ENCODE measurements around the gene MAB21L3. TPM values are rescaled to one million over a fixed set of nuclear protein-coding genes. Genes with fewer than 3 reads are reported as not detected.

The MAB21L3 gene
- total and polyA plus RNA-seq, 8 donors: 0.18 to 0.60 TPM; not detected in 6

- 36 to 50% (median 37%) methylated on average over 11 of the region's 11 CpGs for WGBS, 5 donors
- intact Hi-C loops (cut with DNase I; ENCODE audit: low total_unique reads): no loop called here
- peak in 1 of 2 donors; percentile 61 for DNase-seq
Observed at GRCh38 chr1:116111524-116112021, 374 bp downstream of the MAB21L3 start.

GRCh38 chr1:116112388-116113140, 1.4 kb downstream of the MAB21L3 start:
- Histone ChIP-seq H3K36me3 (no peaks in the 10 kb centered on the region), H3K4me1 (peaks cover 0 to 18% (median 4%) of the 10 kb centered on the region in 4 donors), H3K9me3 (no peaks in the 10 kb centered on the region), H3K4me3 (no peak overlapping the region), H3K27me3 (no peaks in the 10 kb centered on the region), H3K27ac (no peak overlapping the region)
- WGBS, 5 donors: 78 to 88% (median 83%) methylated on average over 4 of the region's 4 CpGs
- no peak for DNase-seq
- TF ChIP-seq POLR2AphosphoS5 (IDR thresholded peaks at IDR 0.05) (no peak), POLR2A (IDR thresholded peaks at IDR 0.05) (no peak), CTCF (IDR thresholded peaks at IDR 0.05) (no peak), EP300 (IDR thresholded peaks at IDR 0.05) (no peak)
- intact Hi-C loops (cut with DNase I; ENCODE audit: low total_unique reads): no loop called here

More at GRCh38 chr1:116111524-116112021, 374 bp downstream of the MAB21L3 start:
- Histone ChIP-seq H3K27me3 (no peaks in the 10 kb centered on the region), H3K4me3 (no peak overlapping the region), H3K9me3 (no peaks in the 10 kb centered on the region), H3K4me1 (peaks cover 0 to 18% (median 4%) of the 10 kb centered on the region in 4 donors), H3K27ac (peak overlapping the region in 2 of 5 donors; percentile 2 to 73), H3K36me3 (no peaks in the 10 kb centered on the region)
- TF ChIP-seq EP300 (IDR thresholded peaks at IDR 0.05): no peak
- TF ChIP-seq CTCF (IDR thresholded peaks at IDR 0.05): no peak
- TF ChIP-seq POLR2A (IDR thresholded peaks at IDR 0.05): no peak
- TF ChIP-seq POLR2AphosphoS5 (IDR thresholded peaks at IDR 0.05): no peak

DNA sequence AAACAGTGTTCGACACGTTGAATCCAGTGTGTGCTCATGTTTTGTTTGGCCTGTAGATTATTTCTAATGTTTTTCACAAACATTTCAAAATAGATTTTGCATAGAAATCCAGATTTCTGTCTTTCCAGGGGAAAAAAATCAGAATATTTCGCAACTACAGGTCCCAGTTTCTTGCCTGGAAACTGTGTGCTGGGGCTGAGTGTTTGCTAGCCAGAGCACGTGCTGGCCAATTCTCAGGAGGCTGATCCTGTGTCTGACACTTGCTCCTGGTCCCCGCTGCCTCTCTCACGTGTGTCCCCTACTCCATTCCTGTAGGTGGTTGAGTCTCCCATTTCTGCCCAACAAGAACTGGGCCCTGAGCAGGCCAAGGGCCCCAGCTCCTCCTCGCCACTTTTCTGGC, 2.4 kb downstream of the MAB21L3 start:
- DNase-seq: no peak
- Histone ChIP-seq H3K4me3 (no peak overlapping the region), H3K27me3 (no peaks in the 10 kb centered on the region), H3K4me1 (peaks cover 0 to 18% (median 4%) of the 10 kb centered on the region in 4 donors), H3K27ac (no peak overlapping the region), H3K36me3 (no peaks in the 10 kb centered on the region), H3K9me3 (no peaks in the 10 kb centered on the region)
- WGBS, 5 donors: 83 to 89% (median 86%) methylated on average over 7 of the region's 7 CpGs
- intact Hi-C loops (cut with DNase I; ENCODE audit: low total_unique reads): no loop called here
- TF ChIP-seq CTCF (IDR thresholded peaks at IDR 0.05): no peak
- TF ChIP-seq POLR2AphosphoS5 (IDR thresholded peaks at IDR 0.05): no peak
- TF ChIP-seq EP300 (IDR thresholded peaks at IDR 0.05): no peak
- TF ChIP-seq POLR2A (IDR thresholded peaks at IDR 0.05): no peak

DNA sequence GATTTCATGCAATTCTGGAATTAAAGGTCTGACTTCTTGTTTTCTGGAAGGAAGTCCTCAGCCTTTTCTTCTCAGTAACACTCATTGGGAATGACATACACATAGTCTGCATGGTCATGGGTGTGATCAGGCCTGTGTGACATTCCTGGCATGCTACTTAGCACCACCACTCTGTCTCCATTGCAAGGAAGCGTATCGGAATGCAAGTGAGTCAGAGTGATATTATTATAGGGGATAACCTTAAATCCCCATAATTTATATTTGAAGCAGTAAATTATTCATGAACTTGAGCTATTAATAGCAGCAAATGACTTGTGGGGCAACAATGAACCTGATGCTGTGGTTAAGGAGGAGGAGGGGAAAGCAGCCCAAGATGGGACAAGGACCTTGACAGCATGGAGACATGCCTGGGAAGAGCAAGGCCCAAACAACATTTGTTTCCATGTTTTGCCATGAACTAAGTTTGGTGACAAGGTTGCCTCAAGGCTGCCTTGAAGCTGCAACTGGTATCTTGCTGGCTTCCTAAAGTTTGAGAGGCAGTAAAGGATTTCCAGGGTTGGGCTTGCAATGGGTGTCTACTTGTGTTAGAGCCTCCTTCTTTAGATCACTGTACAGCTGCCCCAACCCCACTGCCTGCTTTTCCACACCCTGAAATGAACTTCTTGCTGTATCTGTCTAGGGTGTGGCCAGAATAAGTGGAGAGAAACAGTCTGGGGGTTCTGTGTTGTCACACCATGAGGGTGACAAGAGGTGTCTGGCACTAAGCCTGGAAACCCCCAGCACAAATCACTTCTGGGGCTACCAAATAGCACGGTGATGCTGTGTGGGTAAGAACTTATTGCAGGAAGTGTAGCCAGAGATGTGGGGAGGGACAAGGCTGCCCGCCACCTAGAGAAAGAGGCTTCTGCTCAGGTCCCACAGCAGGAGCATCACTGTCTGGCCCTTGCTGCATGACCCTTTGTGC, 4.6 kb downstream of the MAB21L3 start:
- H3K4me1 ChIP-seq: peaks cover 0 to 12% (median 3%) of the 10 kb centered on the region in 4 donors
- H3K4me3 ChIP-seq: no peak overlapping the region
- 78 to 91% (median 88%) methylated on average over 4 of the region's 4 CpGs for WGBS, 5 donors
- H3K36me3 ChIP-seq: no peaks in the 10 kb centered on the region
- H3K27ac ChIP-seq: no peak overlapping the region
- TF ChIP-seq EP300 (IDR thresholded peaks at IDR 0.05) (no peak), CTCF (IDR thresholded peaks at IDR 0.05) (no peak), POLR2A (IDR thresholded peaks at IDR 0.05) (no peak), POLR2AphosphoS5 (IDR thresholded peaks at IDR 0.05) (no peak)
- intact Hi-C loops (cut with DNase I; ENCODE audit: low total_unique reads): no loop called here
- H3K9me3 ChIP-seq: no peaks in the 10 kb centered on the region
- no peak for DNase-seq
- no peaks in the 10 kb centered on the region for H3K27me3 ChIP-seq
